Panc1 (cell line): ENCODE measurements around the gene RGS21. TPM values are rescaled to one million over a fixed set of nuclear protein-coding genes. Genes with fewer than 3 reads are reported as not detected.
"Not testable (repeated sequence)": the region's sequence is repeated elsewhere in the genome, so short reads cannot be mapped to it uniquely, and the experiment has no call there.

Experiments
- ATAC-seq: fragments of 200-7000 bp; cut with Tn5 transposase; 2 replicates; pipeline ENCODE4 v1.9.1; 2020; ENCODE audit warnings: mild to moderate bottlenecking, moderate library complexity
- BruUV-seq: library from RNA; stranded (reverse); fragments of 400-500 nt; replicated peaks from 2 replicates; lab custom pipeline; 2021; lab: Mats Ljungman, UMichigan
- CTCF ChIA-PET: fragments of 300-600 bp; sonication (Branson Sonifier 250); formaldehyde crosslinking; loops from one replicate; lab custom pipeline; 2022; ENCODE audit warnings: antibody characterized with exemption; lab: Charles Lee
- POLR2A ChIA-PET: fragments of 300-600 bp; sonication (Branson Sonifier 250); formaldehyde crosslinking; loops from one replicate; lab custom pipeline; 2022; ENCODE audit warnings: antibody characterized with exemption; lab: Charles Lee
- DNase-seq: peaks from one replicate; pipeline ENCODE4 v3.0.0-alpha.2; 2010; ENCODE audit warnings: low read depth, low spot score
- H3K27ac ChIP-seq: 2 replicates; pipeline ENCODE4 v1.5.1; 2011; ENCODE audit warnings: mild to moderate bottlenecking, low read length, inconsistent platforms
- H3K27me3 ChIP-seq: fragments of 200-500 bp; sonication (Bioruptor generic); 2 replicates; pipeline ENCODE4 v1.6.0; 2014; ENCODE audit warnings: low read length, inconsistent platforms; ENCODE audit not compliant: control insufficient read depth, insufficient read depth
- H3K36me3 ChIP-seq: fragments of 200-500 bp; sonication (Bioruptor generic); 2 replicates; pipeline ENCODE4 v1.5.1; 2014; ENCODE audit warnings: inconsistent platforms, mild to moderate bottlenecking, low read length, moderate library complexity; ENCODE audit not compliant: control insufficient read depth, insufficient read depth
- H3K4me1 ChIP-seq: 2 replicates; pipeline ENCODE4 v1.5.1; 2011; ENCODE audit warnings: inconsistent platforms, mild to moderate bottlenecking, low read length, moderate library complexity; ENCODE audit not compliant: control insufficient read depth, insufficient read depth
- H3K4me3 ChIP-seq, 2 experiments: 2 replicates each; pipeline ENCODE4 v1.5.1; 2011 to 2012; ENCODE audit warnings: low read depth in 2 of 2, low read length in 2 of 2, mild to moderate bottlenecking in 2 of 2, inconsistent platforms in 1 of 2, moderate library complexity in 1 of 2
- H3K9me3 ChIP-seq: fragments of 200-500 bp; sonication (Bioruptor generic); 2 replicates; pipeline ENCODE4 v1.5.1; 2014; ENCODE audit warnings: low read depth, mild to moderate bottlenecking, inconsistent platforms, low read length, moderate library complexity; ENCODE audit not compliant: control insufficient read depth, insufficient read depth
- POLR2AphosphoS5 ChIP-seq: IDR thresholded peaks from 2 replicates; pipeline ENCODE4 v1.6.1; 2012; ENCODE audit warnings: mild to moderate bottlenecking, low read depth, low read length, moderate library complexity
- REST ChIP-seq, 2 experiments: IDR thresholded peaks; 2 replicates each; pipeline ENCODE4 v1.6.1; 2011 to 2012; ENCODE audit warnings: low read depth in 2 of 2, control low read depth in 1 of 2, low read length in 1 of 2, mild to moderate bottlenecking in 1 of 2, moderate library complexity in 1 of 2; ENCODE audit not compliant: insufficient read depth in 1 of 2
- SIN3A ChIP-seq: IDR thresholded peaks from 2 replicates; pipeline ENCODE4 v1.6.1; 2012; ENCODE audit warnings: low read depth, mild to moderate bottlenecking, low read length, moderate library complexity, borderline replicate concordance; ENCODE audit not compliant: insufficient read depth
- TCF7L2 ChIP-seq: IDR thresholded peaks from 2 replicates; pipeline ENCODE4 v1.6.1; 2011; ENCODE audit warnings: mild to moderate bottlenecking, low read depth, low read length, inconsistent platforms
- in situ Hi-C: cut with HindIII; loops from 2 replicates; pipeline ENCODE4 v1.10.0; 2016; ENCODE audit warnings: low sequenced_read_pairs, low pct_unique_long_range_greater_than_20kb
- intact Hi-C: fragments of 100-400 bp; cut with micrococcal nuclease; formaldehyde crosslinking; loops from one replicate; pipeline ENCODE4 v1.10.0; 2022; ENCODE audit not compliant: unreplicated experiment
- total RNA-seq: library from RNA; stranded (reverse); gene quantifications from one replicate; pipeline ENCODE4 v1.2.1, GENCODE V29; 2021; ENCODE audit not compliant: unreplicated experiment
- TF ChIP-seq, protein P1 (sequence below): fragments of 450-650 bp; IDR thresholded peaks from 2 replicates; pipeline ENCODE4 v1.5.1; 2017; ENCODE audit warnings: mild to moderate bottlenecking

The RGS21 gene
- total RNA-seq, 1 experiment from 2014 or later, result not detected

DNA sequence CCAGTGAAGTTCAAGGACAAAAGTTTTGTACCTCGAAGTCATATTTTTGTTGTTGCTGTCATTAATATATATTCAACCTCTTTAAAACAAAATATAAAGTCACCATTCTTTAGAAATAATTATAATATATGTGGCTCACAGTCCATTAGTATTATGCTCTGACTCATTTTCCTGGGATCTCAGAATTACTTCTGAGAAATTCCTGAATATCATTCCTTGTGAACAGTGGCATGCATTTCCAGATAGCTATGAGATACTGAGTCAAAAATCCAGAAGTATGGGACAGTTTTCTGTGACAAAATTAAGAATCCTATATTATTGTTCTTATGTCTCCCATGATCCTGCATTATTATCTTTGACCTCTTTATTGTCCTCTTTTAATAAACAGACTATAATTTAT is 13.8 kb upstream of the RGS21 start:
- ChIA-PET POLR2A (no interaction called here), CTCF (no interaction called here)
- in situ Hi-C loops (no loop called here), intact Hi-C loops (no loop called here)
- BruUV-seq, result no TSS peak
- Histone ChIP-seq H3K9me3 (0 out of 2 replicates have a peak, but pooled peaks cover 2% of the 10 kb centered on the region), H3K36me3 (no peaks in the 10 kb centered on the region), H3K4me1 (no peaks in the 10 kb centered on the region), H3K27ac (no peak overlapping the region), H3K4me3 (no peak overlapping the region), H3K27me3 (no peaks in the 10 kb centered on the region)
- ATAC-seq (no peak), DNase-seq (no peak)
- no peak for TF ChIP-seq REST (IDR thresholded peaks at IDR 0.05; ENCODE audit: insufficient read depth in 1 of 2, low read depth in 2 of 2, low read length in 1 of 2)
- TF ChIP-seq SIN3A, result no peak
- TF ChIP-seq TCF7L2, result no peak
- TF ChIP-seq, protein P1, sequence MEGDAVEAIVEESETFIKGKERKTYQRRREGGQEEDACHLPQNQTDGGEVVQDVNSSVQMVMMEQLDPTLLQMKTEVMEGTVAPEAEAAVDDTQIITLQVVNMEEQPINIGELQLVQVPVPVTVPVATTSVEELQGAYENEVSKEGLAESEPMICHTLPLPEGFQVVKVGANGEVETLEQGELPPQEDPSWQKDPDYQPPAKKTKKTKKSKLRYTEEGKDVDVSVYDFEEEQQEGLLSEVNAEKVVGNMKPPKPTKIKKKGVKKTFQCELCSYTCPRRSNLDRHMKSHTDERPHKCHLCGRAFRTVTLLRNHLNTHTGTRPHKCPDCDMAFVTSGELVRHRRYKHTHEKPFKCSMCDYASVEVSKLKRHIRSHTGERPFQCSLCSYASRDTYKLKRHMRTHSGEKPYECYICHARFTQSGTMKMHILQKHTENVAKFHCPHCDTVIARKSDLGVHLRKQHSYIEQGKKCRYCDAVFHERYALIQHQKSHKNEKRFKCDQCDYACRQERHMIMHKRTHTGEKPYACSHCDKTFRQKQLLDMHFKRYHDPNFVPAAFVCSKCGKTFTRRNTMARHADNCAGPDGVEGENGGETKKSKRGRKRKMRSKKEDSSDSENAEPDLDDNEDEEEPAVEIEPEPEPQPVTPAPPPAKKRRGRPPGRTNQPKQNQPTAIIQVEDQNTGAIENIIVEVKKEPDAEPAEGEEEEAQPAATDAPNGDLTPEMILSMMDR, result no peak
- TF ChIP-seq POLR2AphosphoS5, result no peak

GRCh38 chr1:192308314-192308713 is 8.5 kb upstream of the RGS21 start:
- POLR2A ChIA-PET, intact Hi-C loops, H3K27ac ChIP-seq, H3K4me3 ChIP-seq, H3K27me3 ChIP-seq, H3K4me1 ChIP-seq, in situ Hi-C loops, BruUV-seq, ATAC-seq, DNase-seq, H3K36me3 ChIP-seq, H3K9me3 ChIP-seq, CTCF ChIA-PET: not testable (repeated sequence)

GRCh38 chr1:192311281-192311680 is 5.5 kb upstream of the RGS21 start:
- Histone ChIP-seq H3K4me1 (no peaks in the 10 kb centered on the region), H3K27me3 (no peaks in the 10 kb centered on the region), H3K9me3 (0 out of 2 replicates have a peak, but pooled peaks cover 2% of the 10 kb centered on the region), H3K4me3 (no peak overlapping the region), H3K27ac (no peak overlapping the region), H3K36me3 (no peaks in the 10 kb centered on the region)
- no TSS peak for BruUV-seq
- POLR2A ChIA-PET, result no interaction called here
- intact Hi-C loops, result no loop called here
- TF ChIP-seq, protein P1, result peak; percentile 33; the same call in 1 of the 2 replicates
- TF ChIP-seq POLR2AphosphoS5, result no peak
- ATAC-seq (no peak), DNase-seq (peak; percentile 12)
- CTCF ChIA-PET, result no interaction called here
- in situ Hi-C loops, result no loop called here
